SJCRH30 (cell line): ENCODE data around the gene HPS4. TPM values are rescaled to one million over a fixed set of nuclear protein-coding genes. Genes with fewer than 3 reads are reported as not detected.

Experiments
- DNase-seq, 2 experiments: peaks; one replicate each; pipeline ENCODE4 v3.0.0-alpha.2; 2015 to 2020
- H3K27ac ChIP-seq: fragments of 250-450 bp; sonication (Bioruptor Pico); 2 replicates; pipeline ENCODE4 v1.5.1; 2020; ENCODE audit warnings: mild to moderate bottlenecking, moderate library complexity
- H3K27me3 ChIP-seq: fragments of 250-450 bp; sonication (Bioruptor Pico); 2 replicates; pipeline ENCODE4 v1.5.1; 2020; ENCODE audit warnings: mild to moderate bottlenecking, moderate library complexity
- H3K36me3 ChIP-seq: fragments of 250-450 bp; sonication (Bioruptor Pico); 2 replicates; pipeline ENCODE4 v1.5.1; 2020; ENCODE audit warnings: mild to moderate bottlenecking, moderate library complexity
- H3K4me1 ChIP-seq: fragments of 250-450 bp; sonication (Bioruptor Pico); 2 replicates; pipeline ENCODE4 v1.5.1; 2020; ENCODE audit warnings: mild to moderate bottlenecking, moderate library complexity
- H3K4me3 ChIP-seq: fragments of 250-450 bp; sonication (Bioruptor Pico); 2 replicates; pipeline ENCODE4 v1.5.1; 2020; ENCODE audit warnings: mild to moderate bottlenecking, moderate library complexity
- H3K9me3 ChIP-seq: fragments of 250-450 bp; sonication (Bioruptor Pico); replicated peaks from 2 replicates; pipeline ENCODE4 v1.5.1; 2020; ENCODE audit warnings: mild to moderate bottlenecking, moderate library complexity
- total RNA-seq: library from RNA; depleted of rRNA; stranded (reverse); fragments of >200 nt; shearing (Covaris generic); gene quantifications from 2 replicates; pipeline ENCODE4 v1.2.3, GENCODE V29; 2014

HPS4 gene
- total RNA-seq, 1 experiment from 2014 or later = 28.1 TPM

DNA sequence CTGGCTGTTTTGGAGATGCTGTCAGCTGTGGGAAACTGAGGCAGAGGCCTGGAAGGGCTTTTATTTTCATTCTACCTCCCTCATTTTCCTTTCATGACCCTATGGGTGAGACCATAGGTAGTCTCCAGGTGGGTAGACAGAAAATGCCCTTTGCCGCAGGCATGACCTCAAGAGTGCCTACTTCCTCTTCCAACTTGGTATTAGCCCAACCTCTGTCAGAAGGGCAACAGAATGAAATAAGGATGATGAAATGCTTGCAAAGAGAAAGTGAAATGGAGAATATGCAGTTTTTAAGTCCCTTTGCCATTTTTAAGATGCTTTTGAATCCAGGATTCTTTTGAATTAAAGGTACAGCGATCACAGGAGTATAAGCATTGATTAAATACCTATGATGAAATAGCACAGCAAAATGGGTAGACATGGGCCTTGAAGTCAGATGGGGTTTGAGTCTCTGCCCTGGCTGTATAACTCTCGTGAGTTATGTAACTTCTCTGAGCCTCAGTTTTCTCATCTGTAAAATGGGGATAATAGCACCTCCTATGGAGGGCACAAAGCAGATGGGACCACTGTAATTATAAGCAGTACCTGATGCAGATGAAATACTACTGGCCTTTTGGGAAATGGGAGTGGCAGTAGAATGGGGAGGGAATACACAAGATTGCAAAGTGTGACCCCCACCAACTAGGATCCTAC, 50.8 kb downstream of the HPS4 start:
- DNase-seq = no peak
- Histone ChIP-seq H3K27me3 (no peaks in the 10 kb centered on the region), H3K4me1 (peaks cover 18% of the 10 kb centered on the region), H3K36me3 (no peaks in the 10 kb centered on the region), H3K27ac (no peak overlapping the region), H3K4me3 (no peak overlapping the region), H3K9me3 (no peaks in the 10 kb centered on the region)

DNA sequence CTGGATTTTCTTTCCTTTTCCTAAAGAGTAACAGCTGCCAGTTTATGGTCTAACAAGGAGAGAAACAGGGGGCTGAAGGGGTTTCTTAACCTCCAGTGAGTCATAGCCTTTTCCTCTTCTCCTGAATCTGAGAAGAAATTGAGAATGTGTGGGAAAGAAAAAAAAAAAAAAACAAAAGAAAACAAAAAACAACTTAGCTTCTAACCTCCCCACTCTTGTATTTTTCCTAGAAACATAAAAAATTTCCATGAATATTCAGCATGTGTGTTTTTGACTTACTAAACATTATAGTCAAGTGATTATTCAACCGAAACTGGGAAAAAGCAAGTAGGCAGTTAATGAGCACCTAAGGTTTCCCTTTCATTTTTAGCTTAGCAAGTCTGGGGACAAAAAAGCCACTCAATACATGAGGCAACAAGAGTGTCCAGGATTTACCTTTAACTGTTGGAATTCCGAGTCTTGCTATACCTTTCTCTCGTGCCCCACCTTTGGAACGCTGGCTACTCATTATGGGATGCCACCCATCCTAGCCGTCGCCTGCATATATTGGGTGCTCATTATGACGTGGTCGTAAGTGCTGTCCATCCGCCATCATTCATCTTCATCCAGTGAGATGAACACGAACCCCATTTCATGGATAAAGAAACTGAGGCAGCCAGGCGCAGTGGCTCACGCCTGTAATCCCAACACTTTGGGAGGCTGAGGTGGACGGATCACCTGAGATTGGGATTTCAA, 52.2 kb downstream of the HPS4 start:
- no peaks in the 10 kb centered on the region for H3K27me3 ChIP-seq
- no peak overlapping the region for H3K27ac ChIP-seq
- DNase-seq = peak in 1 of 2 experiments; percentile 45
- H3K4me1 ChIP-seq = peaks cover 18% of the 10 kb centered on the region
- no peaks in the 10 kb centered on the region for H3K36me3 ChIP-seq
- H3K4me3 ChIP-seq = no peak overlapping the region
- H3K9me3 ChIP-seq = no peaks in the 10 kb centered on the region

DNA sequence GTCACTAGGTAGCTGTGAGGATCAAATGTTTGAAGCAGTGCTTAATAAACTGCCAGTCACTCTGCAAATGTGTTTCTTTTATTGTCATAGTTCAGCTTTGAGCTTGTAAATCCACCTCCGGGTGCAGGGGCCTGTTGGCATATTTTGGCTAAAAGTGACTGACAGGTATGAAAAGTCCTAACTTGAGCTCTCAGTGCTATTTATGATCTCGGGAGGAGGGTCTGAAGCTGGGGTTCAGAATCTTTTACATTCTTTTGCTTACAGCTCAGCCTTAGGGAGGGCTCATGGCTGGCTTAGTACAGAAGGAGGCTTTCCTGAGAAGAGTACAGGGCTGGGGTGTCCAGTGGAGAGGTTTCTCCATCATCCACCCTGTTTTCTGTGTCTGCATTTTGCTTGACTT, 53.0 kb downstream of the HPS4 start:
- H3K36me3 ChIP-seq = no peaks in the 10 kb centered on the region
- DNase-seq = no peak

DNA sequence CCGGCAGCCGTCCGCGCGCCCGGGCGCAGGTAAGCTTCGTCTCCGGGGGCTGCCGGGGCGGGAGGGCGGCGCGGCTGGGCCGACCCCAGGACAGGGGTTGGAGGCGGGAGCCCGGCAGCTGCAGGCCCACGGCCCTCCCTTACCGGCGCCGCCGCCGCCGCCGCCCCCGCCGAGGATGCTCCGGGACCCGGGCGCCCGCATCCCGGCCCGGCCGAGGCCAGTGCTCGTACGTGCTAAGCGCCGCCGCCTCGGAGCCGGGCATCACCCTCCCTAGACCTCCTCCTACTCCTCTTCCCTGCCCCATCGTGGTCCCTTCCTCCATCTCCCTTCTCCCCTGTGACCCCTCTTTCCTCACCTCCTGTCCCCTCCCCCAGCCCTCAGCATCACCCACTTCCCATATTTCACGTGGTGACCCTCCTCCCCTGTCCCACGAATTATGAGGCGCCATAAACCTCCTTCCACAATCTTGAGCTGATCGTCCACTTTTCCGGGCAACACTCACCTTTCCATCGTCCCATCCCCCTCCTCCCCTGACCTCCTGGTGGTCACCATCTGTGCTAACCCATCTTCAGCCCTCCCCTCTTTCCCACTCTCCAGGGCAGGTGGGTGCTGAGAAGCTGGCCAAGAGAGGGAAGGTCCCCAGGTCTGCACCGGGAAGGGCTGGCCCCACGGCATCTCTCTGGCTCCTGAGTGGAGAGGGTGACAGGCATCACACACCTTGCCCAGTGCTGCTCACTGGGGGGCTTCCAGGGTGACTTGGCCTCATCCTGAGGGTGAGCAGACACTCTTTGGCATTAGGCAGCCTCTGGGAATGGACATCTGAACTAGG, 53.9 kb downstream of the HPS4 start:
- H3K36me3 ChIP-seq = no peaks in the 10 kb centered on the region
- H3K9me3 ChIP-seq = no peaks in the 10 kb centered on the region
- H3K4me1 ChIP-seq = peaks cover 18% of the 10 kb centered on the region
- no peak for DNase-seq
- H3K27me3 ChIP-seq = no peaks in the 10 kb centered on the region
- H3K4me3 ChIP-seq = peak overlapping the region; percentile 51
- no peak overlapping the region for H3K27ac ChIP-seq

More for the DNA sequence above, 53.0 kb downstream of the HPS4 start:
- peaks cover 18% of the 10 kb centered on the region for H3K4me1 ChIP-seq
- H3K27ac ChIP-seq = no peak overlapping the region
- no peaks in the 10 kb centered on the region for H3K9me3 ChIP-seq
- no peaks in the 10 kb centered on the region for H3K27me3 ChIP-seq
- H3K4me3 ChIP-seq = no peak overlapping the region

DNA sequence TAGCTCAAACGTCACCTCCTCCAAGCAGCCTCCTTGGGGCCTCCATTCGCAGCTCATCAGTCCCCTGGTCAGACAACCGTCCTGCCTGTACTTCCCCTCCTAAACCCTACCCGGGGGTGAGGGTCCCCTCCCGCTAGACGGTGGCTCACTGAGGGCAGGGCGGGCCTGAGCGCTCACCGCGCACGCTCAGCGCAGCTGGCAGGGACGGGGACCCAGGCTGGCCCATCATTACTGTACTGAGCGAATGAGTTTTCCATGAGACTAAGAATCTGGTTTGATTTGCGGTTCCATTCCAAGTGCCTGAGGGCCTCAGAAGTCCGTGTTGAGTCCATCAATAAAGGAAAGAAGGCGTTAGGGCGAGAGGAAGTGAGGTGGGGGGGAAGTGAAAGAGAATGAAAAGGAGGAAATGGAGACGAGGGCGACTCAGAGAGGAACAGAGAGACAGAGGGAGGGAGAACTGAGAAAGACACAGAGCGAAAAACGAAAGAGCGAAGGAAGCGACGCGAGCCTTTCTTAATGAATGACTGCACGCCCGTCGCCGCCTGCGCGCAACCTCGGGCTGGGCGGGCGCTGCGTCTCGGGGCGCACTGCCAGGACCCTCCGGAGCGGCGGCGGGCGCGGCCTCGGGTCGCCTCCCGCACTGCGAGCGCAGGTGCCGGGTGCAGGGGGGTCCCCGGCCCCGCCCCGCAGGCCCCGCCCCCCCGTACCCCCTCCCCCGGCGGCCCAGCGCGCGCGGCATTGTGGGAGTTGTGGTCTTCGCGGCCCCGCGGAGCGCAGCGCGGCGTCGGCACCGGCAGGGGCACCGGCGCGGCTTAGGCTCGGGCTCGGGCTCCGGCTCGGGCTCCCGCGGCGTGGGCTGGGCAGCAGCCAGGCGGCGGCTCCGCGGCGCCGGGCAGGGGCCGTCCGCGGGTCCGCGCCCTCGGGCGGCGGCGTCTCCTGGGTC, 54.8 kb downstream of the HPS4 start, which contains the start of gene ASPHD2:
TSS of gene ASPHD2 (plus strand) at position 746 of the 943 bp plus-strand sequence. CDS start 4,356 bp downstream, outside the sequence.
- Histone ChIP-seq H3K27me3 (no peaks in the 10 kb centered on the region), H3K36me3 (no peaks in the 10 kb centered on the region), H3K27ac (peak within 1 kb of the TSS; percentile 23), H3K9me3 (no peaks in the 10 kb centered on the region), H3K4me1 (peaks cover 18% of the 10 kb centered on the region), H3K4me3 (peak within 1 kb of the TSS; percentile 66)
- DNase-seq = peak; percentile 48 to 69

DNA sequence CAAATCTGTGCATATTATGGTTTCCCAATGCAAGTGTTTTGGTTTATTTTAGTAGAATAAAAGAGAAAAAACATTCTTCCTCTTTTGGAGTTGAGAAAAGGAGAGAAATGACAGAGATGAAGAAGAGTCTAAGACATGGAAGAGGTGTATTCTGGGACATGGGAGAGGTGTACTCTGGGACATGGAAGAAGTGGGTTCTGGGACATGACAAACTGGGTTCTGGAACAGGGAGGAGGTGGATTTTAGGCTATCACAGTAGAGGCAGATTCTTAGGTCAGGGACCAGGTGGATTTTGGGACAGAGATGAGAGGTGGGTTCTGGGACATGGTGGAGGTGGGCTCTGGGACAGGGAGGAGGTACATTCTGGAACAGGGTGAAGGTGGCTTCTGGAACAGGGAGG, 56.7 kb downstream of the HPS4 start:
- H3K9me3 ChIP-seq = peaks cover 6% of the 10 kb centered on the region
- H3K27ac ChIP-seq = no peak overlapping the region
- DNase-seq = no peak
- no peak overlapping the region for H3K4me3 ChIP-seq
- no peaks in the 10 kb centered on the region for H3K36me3 ChIP-seq
- H3K4me1 ChIP-seq = peaks cover 18% of the 10 kb centered on the region
- no peaks in the 10 kb centered on the region for H3K27me3 ChIP-seq

DNA sequence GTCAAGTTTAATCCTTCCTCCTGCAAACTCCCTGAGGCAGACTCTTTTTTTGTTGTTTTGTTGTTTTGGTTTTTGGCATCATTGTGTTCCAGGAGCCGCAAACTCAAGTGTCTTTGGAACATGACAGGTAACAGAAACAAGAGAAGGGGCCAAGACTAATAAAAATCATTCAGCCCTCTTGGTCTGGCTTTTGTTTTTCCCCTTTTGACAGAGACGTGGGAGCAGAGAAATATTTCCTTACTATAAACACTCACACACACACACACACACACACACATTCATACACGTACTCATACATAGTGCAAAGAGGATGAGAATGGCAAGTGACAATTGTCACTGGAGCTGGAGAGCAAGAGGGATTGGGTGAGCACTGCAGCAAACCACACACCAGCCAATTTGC, 65.0 kb downstream of the HPS4 start:
- no peak for DNase-seq
- H3K27me3 ChIP-seq = no peaks in the 10 kb centered on the region

DNA sequence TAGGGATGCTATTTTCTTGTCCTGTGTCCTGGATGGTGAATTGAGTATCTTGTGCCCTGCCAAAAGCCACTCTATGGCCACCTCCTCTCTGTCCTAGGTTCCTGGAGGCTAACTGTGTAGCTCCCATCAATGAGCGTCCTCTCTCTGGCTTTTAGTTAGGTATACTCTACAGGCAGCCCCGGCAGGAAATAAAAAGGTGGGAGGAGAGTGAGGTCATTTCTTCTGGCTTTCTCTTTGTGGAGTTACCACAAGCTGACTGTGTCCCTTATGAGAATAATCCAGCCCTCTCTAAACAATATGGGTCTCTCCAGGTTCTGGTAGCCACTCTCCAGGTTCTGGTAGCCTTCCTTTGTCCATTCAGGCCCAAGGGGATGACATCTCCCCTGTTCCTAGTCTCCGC, 66.2 kb downstream of the HPS4 start:
- H3K4me1 ChIP-seq = peaks cover 39% of the 10 kb centered on the region
- no peaks in the 10 kb centered on the region for H3K36me3 ChIP-seq
- no peak overlapping the region for H3K27ac ChIP-seq
- no peaks in the 10 kb centered on the region for H3K27me3 ChIP-seq
- DNase-seq = no peak
- no peaks in the 10 kb centered on the region for H3K9me3 ChIP-seq
- no peak overlapping the region for H3K4me3 ChIP-seq

More for the DNA sequence above, 65.0 kb downstream of the HPS4 start:
- H3K36me3 ChIP-seq = no peaks in the 10 kb centered on the region
- H3K9me3 ChIP-seq = peaks cover 6% of the 10 kb centered on the region
- no peak overlapping the region for H3K27ac ChIP-seq
- peaks cover 38% of the 10 kb centered on the region for H3K4me1 ChIP-seq
- no peak overlapping the region for H3K4me3 ChIP-seq

DNA sequence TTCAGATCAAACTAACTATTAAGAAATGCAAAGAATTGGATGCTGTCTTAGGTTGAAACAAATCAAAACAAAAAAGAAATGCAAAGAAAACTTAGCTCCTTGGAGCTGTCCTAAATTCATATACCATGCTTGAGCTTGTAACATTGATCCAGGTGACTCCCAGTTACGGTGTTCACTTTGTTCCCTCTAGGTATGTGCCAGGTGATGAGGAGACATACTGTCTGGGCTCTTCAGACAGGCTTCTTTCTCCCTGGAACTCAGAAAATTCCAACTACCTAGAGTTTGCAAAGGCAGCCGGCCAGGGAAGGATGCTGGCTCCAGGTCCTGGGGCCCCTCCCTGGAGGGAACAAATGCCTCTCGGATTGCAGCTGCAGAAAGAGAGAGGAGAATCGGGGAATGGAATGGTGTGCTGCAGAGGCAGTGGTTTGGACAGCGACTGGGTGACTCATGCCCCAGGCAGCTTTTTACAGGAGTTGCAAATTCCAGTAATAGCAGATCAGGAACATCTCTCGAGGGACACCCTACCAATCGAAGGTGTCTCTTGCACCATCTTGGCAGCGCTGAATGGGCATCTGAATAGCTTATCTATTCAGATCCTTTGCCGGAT, 66.8 kb downstream of the HPS4 start:
- Histone ChIP-seq H3K27ac (no peak overlapping the region), H3K27me3 (no peaks in the 10 kb centered on the region), H3K4me3 (no peak overlapping the region), H3K9me3 (no peaks in the 10 kb centered on the region), H3K36me3 (no peaks in the 10 kb centered on the region), H3K4me1 (peaks cover 39% of the 10 kb centered on the region)
- peak; percentile 72 to 77 for DNase-seq

DNA sequence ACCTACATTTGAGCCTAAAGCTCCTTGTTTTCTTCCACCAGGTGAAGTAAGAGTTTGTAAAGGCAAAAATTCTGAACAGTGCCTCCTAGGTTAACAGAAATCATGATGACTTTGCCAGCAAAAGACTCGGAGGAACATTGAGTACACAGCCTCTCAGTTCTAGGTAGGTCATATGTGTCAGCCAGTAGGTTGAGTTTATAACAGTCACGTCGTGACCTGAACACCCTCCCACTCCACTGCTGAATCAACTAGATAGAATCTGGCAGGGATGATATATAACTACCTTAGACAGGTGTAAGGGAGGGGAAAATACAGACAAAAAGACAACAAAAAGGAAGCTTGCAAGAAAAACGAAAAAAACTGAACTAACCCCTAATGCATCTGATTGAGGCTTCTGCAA, 67.3 kb downstream of the HPS4 start:
- H3K4me1 ChIP-seq = peaks cover 39% of the 10 kb centered on the region

DNA sequence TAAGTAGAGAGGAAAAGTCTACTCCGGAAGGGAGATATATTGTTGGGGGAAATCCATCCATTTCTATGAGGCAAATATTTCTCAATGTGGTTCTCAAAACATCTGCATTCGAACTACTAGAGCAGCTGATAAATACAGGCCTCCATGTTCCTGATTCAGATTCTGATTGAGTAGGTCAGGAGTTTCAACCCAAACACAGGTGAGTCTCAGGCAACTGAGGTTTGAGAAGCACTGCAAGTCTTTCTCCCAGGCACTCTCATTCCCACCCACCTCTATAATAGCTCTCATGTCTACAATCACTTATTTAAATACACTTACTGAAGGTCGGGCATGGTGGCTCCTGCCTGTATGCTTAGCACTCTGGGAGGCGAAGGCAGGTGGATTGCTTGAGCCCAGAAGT, 69.2 kb downstream of the HPS4 start:
- H3K9me3 ChIP-seq = no peaks in the 10 kb centered on the region
- no peaks in the 10 kb centered on the region for H3K27me3 ChIP-seq
- peaks cover 37% of the 10 kb centered on the region for H3K4me1 ChIP-seq
- no peak for DNase-seq
- no peak overlapping the region for H3K27ac ChIP-seq
- no peaks in the 10 kb centered on the region for H3K36me3 ChIP-seq
- no peak overlapping the region for H3K4me3 ChIP-seq

More for the DNA sequence above, 67.3 kb downstream of the HPS4 start:
- Histone ChIP-seq H3K9me3 (no peaks in the 10 kb centered on the region), H3K4me3 (no peak overlapping the region), H3K27me3 (no peaks in the 10 kb centered on the region), H3K27ac (no peak overlapping the region), H3K36me3 (no peaks in the 10 kb centered on the region)
- no peak for DNase-seq

DNA sequence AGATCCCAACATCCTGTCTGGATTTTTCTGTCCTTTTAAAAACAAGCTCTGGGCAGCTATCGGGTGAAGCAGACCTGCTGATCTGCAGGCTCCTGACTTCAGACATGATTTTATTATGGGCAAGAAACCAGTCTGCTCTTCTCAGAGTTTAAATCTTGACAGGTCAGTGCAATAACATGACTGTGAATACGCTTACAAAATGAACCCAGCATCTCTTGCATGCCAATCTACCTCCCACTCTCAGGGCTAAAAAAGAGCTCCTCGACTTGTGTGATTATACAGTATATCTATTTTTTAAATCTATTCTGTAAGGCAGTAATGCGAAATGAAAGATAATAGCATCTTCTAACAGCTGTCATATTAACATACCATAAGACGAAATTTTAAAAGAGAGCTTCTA, 73.2 kb downstream of the HPS4 start:
- Histone ChIP-seq H3K27ac (no peak overlapping the region), H3K36me3 (no peaks in the 10 kb centered on the region), H3K4me1 (peaks cover 39% of the 10 kb centered on the region), H3K4me3 (no peak overlapping the region), H3K9me3 (no peaks in the 10 kb centered on the region), H3K27me3 (no peaks in the 10 kb centered on the region)
- no peak for DNase-seq

DNA sequence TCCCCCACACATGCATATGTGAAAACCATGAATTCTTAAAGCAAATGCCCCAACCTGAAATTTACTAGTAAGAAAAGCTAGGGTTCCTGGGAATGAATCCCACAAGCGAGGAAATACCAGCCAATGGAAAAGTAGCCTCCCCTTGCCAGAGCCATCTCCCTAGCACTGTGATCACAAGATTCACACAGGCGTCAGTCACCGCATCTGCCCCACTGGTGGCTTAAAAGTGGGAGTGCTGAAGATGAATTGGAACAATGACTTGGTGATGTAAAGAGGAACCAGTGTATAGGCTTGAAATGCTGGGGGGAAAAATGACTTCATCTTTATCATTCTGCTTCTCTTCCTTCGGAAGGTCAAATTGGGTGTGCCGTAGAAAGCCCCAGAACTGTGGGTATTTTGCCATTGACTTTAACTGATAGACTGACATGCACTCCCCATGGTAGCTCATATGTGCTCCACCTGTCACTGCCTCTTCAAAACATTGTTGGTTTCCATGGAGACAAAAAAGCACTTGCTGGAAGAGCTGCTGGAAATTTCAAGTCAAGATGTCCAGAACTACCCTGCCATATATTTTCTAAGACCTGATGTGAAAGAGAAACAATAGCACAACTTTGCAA, 73.8 kb downstream of the HPS4 start:
- H3K9me3 ChIP-seq = no peaks in the 10 kb centered on the region
- no peak for DNase-seq
- H3K4me1 ChIP-seq = peaks cover 44% of the 10 kb centered on the region
- no peak overlapping the region for H3K27ac ChIP-seq
- no peaks in the 10 kb centered on the region for H3K27me3 ChIP-seq
- H3K36me3 ChIP-seq = no peaks in the 10 kb centered on the region
- no peak overlapping the region for H3K4me3 ChIP-seq
